Osteocyte (in vitro differentiated cells): ENCODE results near the gene PCA3. TPM values are rescaled to one million over a fixed set of nuclear protein-coding genes. Genes with fewer than 3 reads are reported as not detected.

Source experiments
- DNase-seq: peaks from one replicate; pipeline ENCODE4 v3.0.0; 2021; ENCODE audit warnings: mixed read lengths; ENCODE audit not compliant: unreplicated experiment; ENCODE audit errors: extremely low spot score
- H3K27ac Mint-ChIP-seq: one replicate; pipeline ENCODE4 v1.8.0; 2021; ENCODE audit warnings: mild to moderate bottlenecking, mixed read lengths; ENCODE audit not compliant: unreplicated experiment
- H3K27me3 Mint-ChIP-seq: one replicate; pipeline ENCODE4 v1.8.0; 2021; ENCODE audit warnings: mixed read lengths; ENCODE audit not compliant: unreplicated experiment
- H3K36me3 Mint-ChIP-seq: one replicate; pipeline ENCODE4 v1.8.0; 2021; ENCODE audit warnings: mixed read lengths; ENCODE audit not compliant: unreplicated experiment
- H3K4me1 Mint-ChIP-seq: one replicate; pipeline ENCODE4 v1.8.0; 2021; ENCODE audit warnings: mixed read lengths; ENCODE audit not compliant: unreplicated experiment
- H3K4me3 Mint-ChIP-seq: one replicate; pipeline ENCODE4 v1.8.0; 2021; ENCODE audit warnings: mild to moderate bottlenecking, moderate library complexity, mixed read lengths; ENCODE audit not compliant: unreplicated experiment
- H3K9me3 Mint-ChIP-seq: one replicate; pipeline ENCODE4 v1.8.0; 2021; ENCODE audit warnings: mixed read lengths; ENCODE audit not compliant: unreplicated experiment
- CTCF ChIP-seq: fragments of 200-600 bp; sonication (generic); IDR thresholded peaks from 2 replicates; pipeline ENCODE4 v1.5.0; 2021; ENCODE audit warnings: antibody characterized with exemption, mild to moderate bottlenecking, moderate library complexity
- total RNA-seq: library from RNA; stranded (reverse); gene quantifications from 2 replicates; pipeline ENCODE4 v1.2.1, GENCODE V29; 2021

The PCA3 gene
- total RNA-seq, 1 donor from 2014 or later: not detected

GRCh38 chr9:76828447-76828846 lies 64.2 kb downstream of the PCA3 start:
- Mint-ChIP-seq H3K9me3 (no peaks in the 10 kb centered on the region), H3K27ac (no peak overlapping the region), H3K27me3 (no peaks in the 10 kb centered on the region), H3K4me1 (no peaks in the 10 kb centered on the region), H3K4me3 (no peak overlapping the region), H3K36me3 (peaks cover 2% of the 10 kb centered on the region)
- TF ChIP-seq CTCF: no peak
- DNase-seq: no peak

- Mint-ChIP-seq H3K27me3 (no peaks in the 10 kb centered on the region), H3K27ac (peak overlapping the region; percentile 65), H3K4me3 (no peak overlapping the region), H3K9me3 (no peaks in the 10 kb centered on the region), H3K4me1 (peaks cover 23% of the 10 kb centered on the region), H3K36me3 (peaks cover 2% of the 10 kb centered on the region)
- no peak for DNase-seq
- TF ChIP-seq CTCF: no peak
These were observed 71.5 kb downstream of the PCA3 start for GRCh38 chr9:76835571-76836283.

Other genes starting within 250 kb of the PCA3 start
- 1.0 and 1.3 TPM in 2 replicates for gene PRUNE2, start 141.7 kb downstream of the PCA3 start, total RNA-seq